Calu3 (cell line): ENCODE data around the gene ELMO1. TPM values are rescaled to one million over a fixed set of nuclear protein-coding genes. Genes with fewer than 3 reads are reported as not detected.

Experiments
- BruUV-seq: library from RNA; stranded (reverse); fragments of 400-500 nt; replicated peaks from 2 replicates; lab custom pipeline; 2021; lab: Mats Ljungman, UMichigan
- CTCF ChIA-PET: fragments of 300-600 bp; sonication (Branson Sonifier 250); formaldehyde crosslinking; loops from one replicate; lab custom pipeline; 2022; ENCODE audit warnings: antibody characterized with exemption; lab: Charles Lee
- DNase-seq: peaks from one replicate; pipeline ENCODE4 v3.0.0; 2022
- H3K27ac Mint-ChIP-seq: one replicate; pipeline ENCODE4 v1.8.0; 2022; ENCODE audit warnings: mixed read lengths; ENCODE audit not compliant: unreplicated experiment
- H3K27me3 Mint-ChIP-seq: one replicate; pipeline ENCODE4 v1.8.0; 2022; ENCODE audit warnings: mixed read lengths; ENCODE audit not compliant: unreplicated experiment
- H3K36me3 Mint-ChIP-seq: one replicate; pipeline ENCODE4 v1.8.0; 2022; ENCODE audit warnings: mild to moderate bottlenecking, moderate library complexity, mixed read lengths; ENCODE audit not compliant: insufficient read depth, unreplicated experiment
- H3K4me1 Mint-ChIP-seq: one replicate; pipeline ENCODE4 v1.8.0; 2022; ENCODE audit warnings: mild to moderate bottlenecking, low read depth, mixed read lengths; ENCODE audit not compliant: unreplicated experiment
- H3K4me3 Mint-ChIP-seq: one replicate; pipeline ENCODE4 v1.8.0; 2022; ENCODE audit warnings: mild to moderate bottlenecking, low read depth, moderate library complexity, mixed read lengths; ENCODE audit not compliant: unreplicated experiment
- H3K9me3 Mint-ChIP-seq: one replicate; pipeline ENCODE4 v1.8.0; 2022; ENCODE audit warnings: low read depth, mixed read lengths; ENCODE audit not compliant: unreplicated experiment
- intact Hi-C: fragments of 100-400 bp; cut with micrococcal nuclease; formaldehyde crosslinking; loops from one replicate; pipeline ENCODE4 v1.10.0; 2022; ENCODE audit not compliant: unreplicated experiment
- total RNA-seq: library from RNA; stranded (reverse); gene quantifications from 2 replicates; pipeline ENCODE4 v1.2.3, GENCODE V29; 2022
- TF ChIP-seq, protein P1 (sequence below): fragments of 200-600 bp; IDR thresholded peaks from one replicate; pipeline ENCODE4 v1.8.0; 2022; ENCODE audit warnings: antibody characterized with exemption; ENCODE audit not compliant: unreplicated experiment

The ELMO1 gene
- total RNA-seq, 1 experiment from 2014 or later, result not detected

DNA sequence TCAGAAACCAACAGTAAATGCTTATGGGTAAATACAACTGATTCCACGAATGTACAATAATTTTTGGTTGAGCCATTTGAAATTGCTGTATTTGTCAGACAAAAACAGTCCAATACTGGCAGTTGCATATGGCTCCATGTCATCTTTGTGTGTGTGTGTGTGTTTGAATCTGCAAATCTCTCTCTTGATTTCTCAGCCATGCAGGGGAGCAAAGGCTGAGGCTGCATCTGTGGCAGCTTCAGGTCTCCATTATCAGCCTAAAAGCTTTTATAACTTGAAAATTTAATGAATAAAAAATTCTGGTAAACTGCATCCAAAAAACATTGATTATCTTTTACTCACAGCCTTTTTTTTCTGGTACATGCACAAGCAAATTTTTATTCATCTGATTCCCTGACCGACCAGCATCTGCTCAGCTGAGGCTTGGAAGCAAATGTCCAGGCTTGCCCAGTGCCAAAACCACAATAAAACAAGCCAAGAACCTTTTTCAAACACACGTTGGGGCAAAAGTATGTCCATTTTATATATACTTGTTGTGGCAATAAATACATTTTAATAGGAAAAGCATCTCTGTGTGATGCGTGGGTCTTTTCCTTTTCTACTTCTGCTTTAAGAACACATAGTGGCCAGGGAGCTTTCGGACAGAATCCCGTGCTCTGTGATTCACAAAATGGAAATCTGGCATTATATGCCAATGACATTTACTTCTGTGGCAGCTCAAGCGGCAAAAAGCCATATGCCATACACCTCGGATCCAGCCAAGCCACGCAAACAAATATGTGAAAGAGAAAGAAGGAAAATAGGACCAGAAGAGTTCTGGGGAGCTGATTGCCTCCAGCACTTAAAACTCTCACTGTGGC is 448.8 kb downstream of the ELMO1 start:
- BruUV-seq, result no TSS peak
- peaks cover 15% of the 10 kb centered on the region for H3K27me3 Mint-ChIP-seq
- no peak for DNase-seq

DNA sequence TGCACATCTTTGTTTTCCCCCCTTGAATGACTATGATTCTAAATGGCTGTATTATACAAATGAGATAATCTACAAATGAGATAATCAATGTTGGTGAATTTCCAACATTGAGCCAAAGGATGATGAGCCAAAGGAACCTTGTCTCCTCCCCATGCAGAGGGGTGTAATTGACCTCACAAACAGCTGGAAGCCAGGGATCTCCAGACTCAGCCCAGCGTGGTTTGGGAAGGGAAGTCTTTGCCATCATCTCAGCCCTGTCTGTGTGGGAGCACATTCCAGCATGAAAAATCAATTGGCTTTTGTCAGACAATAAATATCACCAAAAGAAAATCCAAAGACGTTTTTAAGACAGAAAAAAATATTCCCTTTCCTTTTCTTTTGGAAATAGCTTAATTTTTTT is 452.9 kb downstream of the ELMO1 start:
- no peak for DNase-seq
- CTCF ChIA-PET, result interaction anchor here (0.5 kb wide), 1 partner anchor 10 kb away, joined by 5 read pairs; no protein-coding TSS in a partner anchor
- BruUV-seq, result no TSS peak
- no peak overlapping the region for H3K27ac Mint-ChIP-seq
- no peaks in the 10 kb centered on the region for H3K9me3 Mint-ChIP-seq
- H3K27me3 Mint-ChIP-seq, result no peaks in the 10 kb centered on the region
- H3K4me1 Mint-ChIP-seq, result no peaks in the 10 kb centered on the region
- TF ChIP-seq, protein P1, sequence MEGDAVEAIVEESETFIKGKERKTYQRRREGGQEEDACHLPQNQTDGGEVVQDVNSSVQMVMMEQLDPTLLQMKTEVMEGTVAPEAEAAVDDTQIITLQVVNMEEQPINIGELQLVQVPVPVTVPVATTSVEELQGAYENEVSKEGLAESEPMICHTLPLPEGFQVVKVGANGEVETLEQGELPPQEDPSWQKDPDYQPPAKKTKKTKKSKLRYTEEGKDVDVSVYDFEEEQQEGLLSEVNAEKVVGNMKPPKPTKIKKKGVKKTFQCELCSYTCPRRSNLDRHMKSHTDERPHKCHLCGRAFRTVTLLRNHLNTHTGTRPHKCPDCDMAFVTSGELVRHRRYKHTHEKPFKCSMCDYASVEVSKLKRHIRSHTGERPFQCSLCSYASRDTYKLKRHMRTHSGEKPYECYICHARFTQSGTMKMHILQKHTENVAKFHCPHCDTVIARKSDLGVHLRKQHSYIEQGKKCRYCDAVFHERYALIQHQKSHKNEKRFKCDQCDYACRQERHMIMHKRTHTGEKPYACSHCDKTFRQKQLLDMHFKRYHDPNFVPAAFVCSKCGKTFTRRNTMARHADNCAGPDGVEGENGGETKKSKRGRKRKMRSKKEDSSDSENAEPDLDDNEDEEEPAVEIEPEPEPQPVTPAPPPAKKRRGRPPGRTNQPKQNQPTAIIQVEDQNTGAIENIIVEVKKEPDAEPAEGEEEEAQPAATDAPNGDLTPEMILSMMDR, result no peak
- H3K4me3 Mint-ChIP-seq, result no peak overlapping the region
- H3K36me3 Mint-ChIP-seq, result no peaks in the 10 kb centered on the region
- intact Hi-C loops, result no loop called here

More for the DNA sequence above, 448.8 kb downstream of the ELMO1 start:
- peaks cover 4% of the 10 kb centered on the region for H3K9me3 Mint-ChIP-seq
- no peak overlapping the region for H3K4me3 Mint-ChIP-seq
- H3K27ac Mint-ChIP-seq, result no peak overlapping the region
- H3K36me3 Mint-ChIP-seq, result no peaks in the 10 kb centered on the region
- CTCF ChIA-PET, result no interaction called here
- intact Hi-C loops, result no loop called here
- no peaks in the 10 kb centered on the region for H3K4me1 Mint-ChIP-seq
- TF ChIP-seq, protein P1, result no peak

DNA sequence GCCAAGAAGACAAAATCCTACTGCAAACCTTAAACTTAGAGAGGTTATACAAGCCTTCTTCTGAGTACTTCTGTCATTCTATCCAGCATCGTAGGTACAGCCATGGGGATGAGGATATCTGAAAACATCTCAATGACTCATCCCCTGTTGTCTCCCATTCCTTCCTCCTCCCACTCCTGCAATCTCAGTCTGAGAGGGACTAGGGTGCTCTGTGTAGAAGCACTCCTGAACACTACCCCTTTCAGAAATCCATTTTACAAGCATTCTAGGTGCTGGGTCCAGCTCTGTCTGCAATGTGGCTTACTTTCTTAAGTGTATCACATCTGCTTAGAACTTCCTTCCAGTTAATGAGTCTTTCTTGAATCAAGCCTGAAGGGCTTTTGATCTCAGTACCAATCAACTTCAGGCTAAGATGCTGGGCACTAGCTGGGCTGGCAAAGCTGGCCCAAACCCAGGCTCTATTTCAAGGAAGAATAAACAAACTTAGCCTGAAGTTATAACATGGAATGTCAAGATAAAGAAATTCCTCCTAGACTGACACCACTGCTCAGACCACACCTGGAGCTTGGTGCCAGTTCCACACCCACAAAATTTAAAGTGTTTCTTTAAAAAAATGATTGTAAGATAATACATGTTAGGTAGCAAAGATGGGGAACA is 454.1 kb downstream of the ELMO1 start:
- Mint-ChIP-seq H3K9me3 (no peaks in the 10 kb centered on the region), H3K36me3 (no peaks in the 10 kb centered on the region), H3K27ac (no peak overlapping the region), H3K4me3 (no peak overlapping the region), H3K4me1 (no peaks in the 10 kb centered on the region), H3K27me3 (no peaks in the 10 kb centered on the region)
- intact Hi-C loops, result no loop called here
- CTCF ChIA-PET, result interaction anchor here (0.6 to 1.3 kb wide), 2 partner anchors 22 to 189 kb away, joined by 3 to 6 read pairs; no protein-coding TSS in a partner anchor
- DNase-seq, result no peak
- BruUV-seq, result no TSS peak
- TF ChIP-seq, protein P1, result no peak

DNA sequence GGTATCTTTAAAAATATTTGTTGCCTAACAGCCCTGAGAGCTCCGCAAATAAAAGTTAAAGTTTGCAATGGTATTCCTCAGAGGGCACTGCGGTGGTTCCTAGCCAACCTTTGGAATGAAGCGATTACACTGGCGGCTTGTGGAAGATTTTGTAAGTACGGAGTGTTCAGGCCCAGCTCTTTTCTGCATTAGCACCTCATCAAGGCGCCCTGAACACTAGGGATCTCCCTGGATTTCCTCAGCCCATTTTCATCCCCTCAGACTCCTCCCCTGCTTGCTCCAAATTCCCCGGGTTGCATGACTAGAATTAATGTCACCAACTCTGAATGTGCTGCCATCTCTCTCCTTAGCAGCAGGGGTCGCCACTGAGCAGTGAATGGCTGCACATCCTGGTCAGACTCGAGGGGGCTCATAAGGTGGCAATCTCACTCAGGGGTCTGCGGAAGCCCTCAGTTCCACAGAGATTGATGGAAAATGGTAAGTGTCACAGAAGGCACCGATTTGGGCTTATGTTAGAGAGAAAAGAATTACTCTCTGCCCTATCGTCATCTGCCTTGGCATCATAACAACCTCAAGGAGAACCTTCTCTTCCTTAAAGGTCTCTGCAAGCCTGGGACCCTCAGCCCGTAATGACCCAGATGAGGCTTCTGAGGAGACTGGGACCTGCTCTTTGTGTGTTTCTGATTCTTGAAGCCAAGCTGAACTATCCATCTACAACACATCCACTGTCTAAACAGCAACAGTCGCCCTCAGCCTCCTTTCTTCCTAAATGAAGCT is 461.5 kb downstream of the ELMO1 start:
- CTCF ChIA-PET, result interaction anchor here (0.6 to 5.9 kb wide), 4 partner anchors 20 to 476 kb away, joined by 3 to 63 read pairs (median 5); no protein-coding TSS in a partner anchor
- Mint-ChIP-seq H3K9me3 (no peaks in the 10 kb centered on the region), H3K36me3 (no peaks in the 10 kb centered on the region), H3K4me1 (peaks cover 8% of the 10 kb centered on the region), H3K27me3 (peaks cover 55% of the 10 kb centered on the region), H3K27ac (no peak overlapping the region), H3K4me3 (no peak overlapping the region)
- intact Hi-C loops, result loop anchor here (1.0 kb wide), 1 partner anchor 195 kb away; no protein-coding TSS in a partner anchor
- TF ChIP-seq, protein P1, result peak; percentile 94
- no TSS peak for BruUV-seq
- DNase-seq, result peak; percentile 82
